K562 treated with DMSO at 1 percent for 12 hours (cell line): ENCODE results near the gene GSN. TPM values are rescaled to one million over a fixed set of nuclear protein-coding genes. Genes with fewer than 3 reads are reported as not detected.

Experiments used
- total RNA-seq: library from RNA; unstranded; fragments of 300-600 nt; gene quantifications from 2 replicates; pipeline ENCODE4 v1.2.3, GENCODE V29; 2022; ENCODE audit not compliant: insufficient read depth

The GSN gene
- total RNA-seq = 46.7 and 63.0 TPM in 2 replicates

GRCh38 chr9:121267689-121268597 is at the start of gene GSN:
GSN (plus strand) TSS chr9:121268162; CDS start chr9:121301972, 33,810 bp downstream.

GRCh38 chr9:121369595-121370265 is 101.8 kb downstream of the GSN start, which contains the start of gene STOM:
STOM (minus strand) TSS chr9:121370250; CDS start chr9:121370187, 63 bp downstream.

Other genes with a start within 250 kb of the GSN start
- 0.14 and 1.5 TPM in 2 replicates for gene C5, start 217.9 kb upstream of the GSN start, total RNA-seq
- gene CNTRL, start 193.2 kb upstream of the GSN start, total RNA-seq = 7.6 and 25.2 TPM in 2 replicates
- 15.5 and 34.8 TPM in 2 replicates for gene RAB14, start 66.3 kb upstream of the GSN start, total RNA-seq
- gene STOM, start 102.1 kb downstream of the GSN start, total RNA-seq = 13.4 and 46.1 TPM in 2 replicates
- not detected in 2 replicates for gene GGTA1, start 231.7 kb downstream of the GSN start, total RNA-seq